Measurements from ENCODE around the gene SLC24A3.

Gene SLC24A3

DNA sequence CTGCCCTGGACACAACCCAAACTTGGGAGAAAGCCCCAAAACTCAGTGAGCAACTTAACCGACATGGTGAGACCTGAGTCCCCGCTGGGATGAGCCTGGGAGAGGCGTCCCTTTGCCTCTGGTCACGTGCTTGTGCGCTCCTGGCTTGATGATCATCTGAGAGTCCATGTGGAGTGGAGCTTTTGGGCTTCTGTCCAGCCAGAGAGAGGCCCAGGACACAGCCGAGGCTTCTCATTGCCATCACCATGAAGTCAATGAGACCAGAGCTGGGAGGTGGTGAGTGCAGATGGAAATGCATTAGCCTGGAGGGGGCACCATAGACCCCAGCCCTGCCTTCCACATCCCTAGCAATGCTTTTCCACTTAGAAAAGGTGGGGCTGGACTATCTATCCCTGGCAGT, 250.0 kb downstream of the SLC24A3 start:
- no peak for DNase-seq
- Mint-ChIP-seq H3K4me3 (no peak overlapping the region), H3K36me3 (ENCODE audit: low read depth) (no peaks in the 10 kb centered on the region), H3K4me1 (peaks cover 55% of the 10 kb centered on the region), H3K27ac (no peak overlapping the region), H3K9me3 (no peaks in the 10 kb centered on the region), H3K27me3 (ENCODE audit: low read depth, poor library complexity) (peaks cover 8% of the 10 kb centered on the region)
- TF ChIP-seq, protein P1, sequence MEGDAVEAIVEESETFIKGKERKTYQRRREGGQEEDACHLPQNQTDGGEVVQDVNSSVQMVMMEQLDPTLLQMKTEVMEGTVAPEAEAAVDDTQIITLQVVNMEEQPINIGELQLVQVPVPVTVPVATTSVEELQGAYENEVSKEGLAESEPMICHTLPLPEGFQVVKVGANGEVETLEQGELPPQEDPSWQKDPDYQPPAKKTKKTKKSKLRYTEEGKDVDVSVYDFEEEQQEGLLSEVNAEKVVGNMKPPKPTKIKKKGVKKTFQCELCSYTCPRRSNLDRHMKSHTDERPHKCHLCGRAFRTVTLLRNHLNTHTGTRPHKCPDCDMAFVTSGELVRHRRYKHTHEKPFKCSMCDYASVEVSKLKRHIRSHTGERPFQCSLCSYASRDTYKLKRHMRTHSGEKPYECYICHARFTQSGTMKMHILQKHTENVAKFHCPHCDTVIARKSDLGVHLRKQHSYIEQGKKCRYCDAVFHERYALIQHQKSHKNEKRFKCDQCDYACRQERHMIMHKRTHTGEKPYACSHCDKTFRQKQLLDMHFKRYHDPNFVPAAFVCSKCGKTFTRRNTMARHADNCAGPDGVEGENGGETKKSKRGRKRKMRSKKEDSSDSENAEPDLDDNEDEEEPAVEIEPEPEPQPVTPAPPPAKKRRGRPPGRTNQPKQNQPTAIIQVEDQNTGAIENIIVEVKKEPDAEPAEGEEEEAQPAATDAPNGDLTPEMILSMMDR (IDR thresholded peaks at IDR 0.05) = no peak

DNA sequence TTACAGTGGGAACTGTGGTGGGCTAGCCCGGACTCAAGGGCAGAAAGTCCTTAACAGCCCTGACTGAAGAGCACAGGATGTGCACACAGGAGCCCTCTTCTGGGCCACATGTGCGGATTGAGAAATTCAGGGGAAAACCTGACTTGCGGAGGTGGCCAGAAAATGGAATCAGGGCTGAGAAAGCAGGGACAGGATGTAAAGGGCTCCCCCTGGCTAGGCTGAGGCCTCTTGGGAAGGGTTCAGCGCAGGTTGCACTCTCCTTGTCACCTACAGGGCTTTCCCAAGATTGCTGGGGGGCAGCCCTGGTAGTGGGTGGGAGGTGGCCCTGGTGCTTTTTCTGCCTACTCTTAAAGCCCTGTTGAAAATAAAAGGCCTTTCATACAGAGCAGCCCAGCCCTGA, 251.2 kb downstream of the SLC24A3 start:
- Mint-ChIP-seq H3K4me1 (peaks cover 44% of the 10 kb centered on the region), H3K4me3 (no peak overlapping the region), H3K27me3 (ENCODE audit: low read depth, poor library complexity) (peaks cover 17% of the 10 kb centered on the region), H3K9me3 (peaks cover under 1% of the 10 kb centered on the region), H3K27ac (no peak overlapping the region), H3K36me3 (ENCODE audit: low read depth) (no peaks in the 10 kb centered on the region)
- TF ChIP-seq, protein P1 (IDR thresholded peaks at IDR 0.05) = no peak
- no peak for DNase-seq

DNA sequence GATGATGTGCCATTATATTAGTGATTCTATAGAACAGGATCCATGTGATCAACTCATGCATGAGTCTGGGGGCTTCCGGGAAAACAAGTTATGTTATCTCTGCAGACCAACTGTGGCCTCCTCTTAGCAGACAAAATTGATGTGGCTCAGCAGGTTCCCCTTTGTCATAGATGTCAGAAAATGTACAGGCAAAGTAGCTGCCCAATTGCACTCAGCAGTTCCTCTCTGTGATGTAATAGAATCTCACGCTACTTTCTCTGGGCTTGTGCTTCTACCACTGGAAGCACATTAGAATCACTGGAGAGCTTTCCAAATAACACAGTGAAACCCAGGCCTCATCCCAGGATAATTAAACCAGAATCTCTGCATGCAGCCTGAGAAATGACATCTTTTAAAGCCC, 253.1 kb downstream of the SLC24A3 start:
- H3K4me1 Mint-ChIP-seq = peaks cover 29% of the 10 kb centered on the region
- TF ChIP-seq, protein P1 (IDR thresholded peaks at IDR 0.05) = no peak
- H3K9me3 Mint-ChIP-seq = peaks cover 3% of the 10 kb centered on the region
- H3K27me3 Mint-ChIP-seq (ENCODE audit: low read depth, poor library complexity) = peaks cover 29% of the 10 kb centered on the region
- H3K27ac Mint-ChIP-seq = no peak overlapping the region
- no peak overlapping the region for H3K4me3 Mint-ChIP-seq
- no peaks in the 10 kb centered on the region for H3K36me3 Mint-ChIP-seq (ENCODE audit: low read depth)
- no peak for DNase-seq

DNA sequence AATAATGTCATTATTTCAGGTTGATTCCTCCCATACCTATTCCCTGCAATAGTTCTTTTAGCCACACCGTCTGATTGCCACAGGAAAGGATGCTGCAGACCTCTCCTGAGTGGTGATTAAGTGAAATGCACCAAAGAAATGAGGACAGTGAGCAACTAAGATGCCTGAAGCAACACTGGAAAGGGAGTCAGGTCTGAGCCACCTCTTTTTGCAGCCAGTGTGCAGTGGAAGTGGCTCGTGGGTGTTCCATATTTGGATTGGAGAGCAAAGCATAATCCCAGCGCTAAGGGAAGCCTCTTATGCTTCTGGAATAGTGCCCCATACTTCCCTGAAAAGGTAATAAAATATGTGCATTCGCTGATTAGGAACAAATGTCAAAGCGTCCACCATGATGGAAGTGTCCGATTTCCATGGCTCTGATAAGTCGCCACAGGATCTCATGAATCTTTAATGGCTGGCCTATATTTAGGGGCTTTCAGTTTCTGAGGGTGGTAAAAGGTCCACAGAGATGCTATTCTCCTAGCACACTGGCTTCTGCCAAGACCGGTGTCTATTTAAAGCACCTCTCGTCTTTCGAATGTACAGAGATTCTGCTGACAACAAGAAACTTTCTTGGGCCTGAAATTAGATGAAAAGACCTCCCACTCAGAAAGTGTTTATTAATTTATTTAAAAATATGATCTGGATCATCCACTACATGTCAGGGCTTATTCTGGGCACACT, 253.9 kb downstream of the SLC24A3 start:
- no peaks in the 10 kb centered on the region for H3K36me3 Mint-ChIP-seq (ENCODE audit: low read depth)
- H3K27me3 Mint-ChIP-seq (ENCODE audit: low read depth, poor library complexity) = peaks cover 35% of the 10 kb centered on the region
- H3K4me1 Mint-ChIP-seq = peaks cover 24% of the 10 kb centered on the region
- TF ChIP-seq, protein P1 (IDR thresholded peaks at IDR 0.05) = no peak
- H3K4me3 Mint-ChIP-seq = no peak overlapping the region
- no peak overlapping the region for H3K27ac Mint-ChIP-seq
- peaks cover 3% of the 10 kb centered on the region for H3K9me3 Mint-ChIP-seq
- DNase-seq = no peak

DNA sequence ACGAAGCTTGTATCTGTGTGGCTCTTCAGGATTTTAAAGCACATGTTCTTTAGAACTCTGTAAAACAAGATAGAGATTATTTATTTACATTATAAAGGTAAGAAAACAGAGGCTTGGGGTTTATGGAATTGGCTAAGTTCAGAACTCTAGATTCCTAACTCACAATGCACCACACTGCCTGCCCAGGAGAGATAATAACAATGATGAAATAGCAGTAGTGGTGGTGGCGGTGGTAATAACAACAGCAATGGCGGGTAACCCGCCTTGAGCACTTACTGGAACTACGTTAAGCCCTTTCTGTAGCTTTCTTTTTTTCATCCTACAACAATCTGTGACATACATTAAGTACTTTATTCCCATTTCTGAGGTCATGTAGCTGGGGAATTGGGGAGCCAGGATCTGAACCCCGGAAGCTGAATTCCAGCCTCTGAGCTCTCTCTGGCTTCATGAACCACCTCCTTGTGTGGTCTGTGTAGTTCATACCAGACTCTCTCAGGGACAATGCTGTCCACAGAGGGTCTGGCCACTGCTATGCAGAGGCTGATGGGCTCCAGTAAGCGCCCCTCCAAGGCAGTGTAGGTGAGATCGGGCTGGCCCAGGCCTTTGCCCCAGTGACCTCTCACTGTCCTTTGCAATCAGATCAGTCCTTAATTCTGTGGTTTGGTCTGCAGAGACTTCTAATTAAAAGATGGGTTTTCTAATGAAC, 260.9 kb downstream of the SLC24A3 start:
- H3K36me3 Mint-ChIP-seq (ENCODE audit: low read depth) = no peaks in the 10 kb centered on the region
- DNase-seq = no peak

More for the DNA sequence above, 260.9 kb downstream of the SLC24A3 start:
- TF ChIP-seq, protein P1 (IDR thresholded peaks at IDR 0.05) = no peak
- no peak overlapping the region for H3K4me3 Mint-ChIP-seq
- H3K9me3 Mint-ChIP-seq = peaks cover 3% of the 10 kb centered on the region
- peak overlapping the region; percentile 14 for H3K27ac Mint-ChIP-seq
- peaks cover 26% of the 10 kb centered on the region for H3K27me3 Mint-ChIP-seq (ENCODE audit: low read depth, poor library complexity)
- peaks cover 44% of the 10 kb centered on the region for H3K4me1 Mint-ChIP-seq
